WTC11 (cell line): ENCODE measurements around the gene SEBOX. TPM values are rescaled to one million over a fixed set of nuclear protein-coding genes. Genes with fewer than 3 reads are reported as not detected.

Source experiments
- ATAC-seq: fragments of 200-7000 bp; cut with Tn5 transposase; 2 replicates; pipeline ENCODE4 v1.10.0; 2021; ENCODE audit warnings: mild to moderate bottlenecking, moderate library complexity
- CTCF ChIA-PET: fragments of 300-600 bp; sonication (Branson Sonifier 250); formaldehyde crosslinking; loops from one replicate; lab custom pipeline; 2021; ENCODE audit warnings: antibody characterized with exemption; lab: Charles Lee
- POLR2A ChIA-PET: fragments of 350-600 bp; sonication (Branson Sonifier 250); formaldehyde crosslinking; loops from one replicate; lab custom pipeline; 2021; ENCODE audit warnings: antibody characterized with exemption; lab: Charles Lee
- DNase-seq: peaks from one replicate; pipeline ENCODE4 v3.0.0; 2021; ENCODE audit warnings: low spot score
- H3K27ac Mint-ChIP-seq: 2 replicates; pipeline ENCODE4 v1.8.0; 2021; ENCODE audit warnings: mixed read lengths
- H3K27me3 Mint-ChIP-seq: 2 replicates; pipeline ENCODE4 v1.8.0; 2021; ENCODE audit warnings: low read depth, mild to moderate bottlenecking, moderate library complexity, mixed read lengths
- H3K36me3 Mint-ChIP-seq: 2 replicates; pipeline ENCODE4 v1.8.0; 2021; ENCODE audit warnings: mixed read lengths
- H3K4me1 Mint-ChIP-seq: 2 replicates; pipeline ENCODE4 v1.8.0; 2022; ENCODE audit warnings: mixed read lengths
- H3K4me3 Mint-ChIP-seq: 2 replicates; pipeline ENCODE4 v1.8.0; 2021; ENCODE audit warnings: mild to moderate bottlenecking, moderate library complexity, mixed read lengths
- H3K9me3 Mint-ChIP-seq: 2 replicates; pipeline ENCODE4 v1.8.0; 2021; ENCODE audit warnings: mixed read lengths
- ARID4B ChIP-seq: sonication (generic); formaldehyde crosslinking; IDR thresholded peaks from 2 replicates; pipeline ENCODE4 v1.8.0; 2023; ENCODE audit warnings: missing genetic modification reagents, mild to moderate bottlenecking, borderline replicate concordance
- ATF1 ChIP-seq: sonication (generic); formaldehyde crosslinking; IDR thresholded peaks from 2 replicates; pipeline ENCODE4 v1.8.1; 2023; ENCODE audit warnings: mild to moderate bottlenecking, moderate library complexity, missing genetic modification reagents
- ATF2 ChIP-seq: sonication (generic); formaldehyde crosslinking; IDR thresholded peaks from 2 replicates; pipeline ENCODE4 v1.8.1; 2022; ENCODE audit warnings: low read depth, missing genetic modification reagents, borderline replicate concordance
- ATF3 ChIP-seq: sonication (generic); formaldehyde crosslinking; conservative IDR thresholded peaks from 2 replicates; pipeline ENCODE4 v1.8.1; 2022; ENCODE audit warnings: mild to moderate bottlenecking, missing genetic modification reagents
- CREM ChIP-seq: sonication (generic); formaldehyde crosslinking; IDR thresholded peaks from 2 replicates; pipeline ENCODE4 v1.8.1; 2022; ENCODE audit warnings: mild to moderate bottlenecking, missing genetic modification reagents, moderate library complexity
- ESRRA ChIP-seq: sonication (generic); formaldehyde crosslinking; IDR thresholded peaks from 2 replicates; pipeline ENCODE4 v1.8.1; 2022; ENCODE audit warnings: mild to moderate bottlenecking, missing genetic modification reagents, borderline replicate concordance
- FOXK1 ChIP-seq: sonication (generic); formaldehyde crosslinking; IDR thresholded peaks from 2 replicates; pipeline ENCODE4 v1.8.0; 2022; ENCODE audit warnings: mild to moderate bottlenecking, moderate library complexity, missing genetic modification reagents
- GRHL2 ChIP-seq: fragments of 250-450 bp; sonication (Bioruptor Pico); IDR thresholded peaks from 2 replicates; pipeline ENCODE4 v1.8.0; 2022; ENCODE audit warnings: mild to moderate bottlenecking, moderate library complexity; ENCODE audit not compliant: insufficient replicate concordance, severe bottlenecking
- MYBL2 ChIP-seq: sonication (generic); formaldehyde crosslinking; IDR thresholded peaks from 2 replicates; pipeline ENCODE4 v1.8.1; 2023; ENCODE audit warnings: mild to moderate bottlenecking, moderate library complexity, missing genetic modification reagents
- NFE2L1 ChIP-seq: sonication (generic); formaldehyde crosslinking; IDR thresholded peaks from 2 replicates; pipeline ENCODE4 v1.8.1; 2023; ENCODE audit warnings: missing genetic modification reagents
- OVOL2 ChIP-seq: fragments of 250-450 bp; sonication (Bioruptor Pico); IDR thresholded peaks from 2 replicates; pipeline ENCODE4 v1.9.0; 2021; ENCODE audit warnings: mild to moderate bottlenecking, borderline replicate concordance
- PRRX2 ChIP-seq: fragments of 250-450 bp; sonication (Bioruptor Pico); IDR thresholded peaks from 2 replicates; pipeline ENCODE4 v1.8.0; 2021; ENCODE audit warnings: mild to moderate bottlenecking
- SOX15 ChIP-seq: fragments of 250-450 bp; sonication (Bioruptor Pico); IDR thresholded peaks from 2 replicates; pipeline ENCODE4 v1.9.0; 2021; ENCODE audit warnings: mild to moderate bottlenecking
- SP1 ChIP-seq: sonication (generic); formaldehyde crosslinking; conservative IDR thresholded peaks from 2 replicates; pipeline ENCODE4 v1.8.1; 2022; ENCODE audit warnings: missing genetic modification reagents
- TP53 ChIP-seq: sonication (generic); formaldehyde crosslinking; IDR thresholded peaks from 2 replicates; pipeline ENCODE4 v1.8.1; 2023; ENCODE audit warnings: mild to moderate bottlenecking, missing genetic modification reagents
- USF2 ChIP-seq: sonication (generic); formaldehyde crosslinking; IDR thresholded peaks from 2 replicates; pipeline ENCODE4 v1.8.1; 2023; ENCODE audit warnings: mild to moderate bottlenecking, missing genetic modification reagents, moderate library complexity
- ZBTB21 ChIP-seq: sonication (generic); formaldehyde crosslinking; IDR thresholded peaks from 2 replicates; pipeline ENCODE4 v1.8.1; 2023; ENCODE audit warnings: mild to moderate bottlenecking, missing genetic modification reagents, borderline replicate concordance
- ZBTB43 ChIP-seq: sonication (generic); formaldehyde crosslinking; IDR thresholded peaks from 2 replicates; pipeline ENCODE4 v1.8.1; 2023; ENCODE audit warnings: mild to moderate bottlenecking, missing genetic modification reagents
- ZMAT4 ChIP-seq: fragments of 250-450 bp; sonication (Bioruptor Pico); IDR thresholded peaks from 2 replicates; pipeline ENCODE4 v1.9.0; 2021; ENCODE audit warnings: mild to moderate bottlenecking
- ZNF121 ChIP-seq: sonication (generic); formaldehyde crosslinking; IDR thresholded peaks from 2 replicates; pipeline ENCODE4 v1.8.0; 2023; ENCODE audit warnings: missing genetic modification reagents
- ZNF138 ChIP-seq: sonication (generic); formaldehyde crosslinking; conservative IDR thresholded peaks from 2 replicates; pipeline ENCODE4 v1.8.1; 2022; ENCODE audit warnings: mild to moderate bottlenecking, moderate library complexity, missing genetic modification reagents
- ZNF232 ChIP-seq: sonication (generic); formaldehyde crosslinking; IDR thresholded peaks from 2 replicates; pipeline ENCODE4 v1.8.0; 2022; ENCODE audit warnings: mild to moderate bottlenecking, missing genetic modification reagents
- ZNF416 ChIP-seq: fragments of 250-450 bp; sonication (Bioruptor Pico); IDR thresholded peaks from 2 replicates; pipeline ENCODE4 v1.9.0; 2021; ENCODE audit warnings: mild to moderate bottlenecking, inconsistent platforms
- ZSCAN18 ChIP-seq: fragments of 250-450 bp; sonication (Bioruptor Pico); IDR thresholded peaks from 2 replicates; pipeline ENCODE4 v2.1.2; 2022; ENCODE audit warnings: mild to moderate bottlenecking, moderate library complexity
- total RNA-seq: library from RNA; stranded (reverse); gene quantifications from 3 replicates; pipeline ENCODE4 v1.2.3, GENCODE V29; 2021

Gene SEBOX
- total RNA-seq, 1 experiment from 2014 or later, result not detected

- Mint-ChIP-seq H3K27ac (0 out of 2 replicates have a peak overlapping the region, but pooled peaks have one; percentile 25), H3K4me1 (peaks cover 20% of the 10 kb centered on the region), H3K9me3 (no peaks in the 10 kb centered on the region), H3K4me3 (no peak overlapping the region), H3K27me3 (no peaks in the 10 kb centered on the region), H3K36me3 (peaks cover 18% of the 10 kb centered on the region)
- TF ChIP-seq ZNF232 (no peak), ESRRA (CRISPR knock-in tag) (no peak), GRHL2 (CRISPR knock-in tag) (no peak), ATF3 (CRISPR knock-in tag) (no peak), TP53 (no peak), SP1 (CRISPR knock-in tag) (no peak), USF2 (no peak), CREM (CRISPR knock-in tag) (no peak), MYBL2 (CRISPR knock-in tag) (no peak), ZNF138 (CRISPR knock-in tag) (no peak), ATF1 (CRISPR knock-in tag) (no peak), ZBTB21 (no peak), ZBTB43 (CRISPR knock-in tag) (no peak), FOXK1 (CRISPR knock-in tag) (no peak)
- ChIA-PET CTCF (no interaction called here), POLR2A (no interaction called here)
- ATAC-seq, result no peak
- DNase-seq, result no peak
Observed at GRCh38 chr17:28338056-28338768, 26.8 kb downstream of the SEBOX start.

- ChIA-PET CTCF (interaction anchor here (0.7 to 3.6 kb wide), 16 partner anchors 10 to 617 kb away, joined by 3 to 26 read pairs (median 10); partner anchors contain the start of genes BLTP2, LYRM9, POLDIP2 and SARM1), POLR2A (interaction anchor here (0.6 to 2.5 kb wide), 10 partner anchors 7 to 311 kb away, joined by 3 to 17 read pairs (median 4); partner anchors contain the start of genes POLDIP2 and TMEM97)
- Mint-ChIP-seq H3K9me3 (no peaks in the 10 kb centered on the region), H3K36me3 (peaks cover 7% of the 10 kb centered on the region; the same call in 1 of the 2 replicates), H3K27ac (peak overlapping the region; percentile 99), H3K4me1 (peaks cover 20% of the 10 kb centered on the region), H3K27me3 (no peaks in the 10 kb centered on the region), H3K4me3 (peak overlapping the region; percentile 99)
- DNase-seq, result peak; percentile 68
- peak; percentile 11 for ATAC-seq
- TF ChIP-seq ZNF416 (CRISPR knock-in tag) (no peak), ARID4B (CRISPR knock-in tag) (no peak), ZBTB21 (no peak), ATF1 (CRISPR knock-in tag) (no peak), NFE2L1 (CRISPR knock-in tag) (no peak), SOX15 (no peak), ZNF121 (CRISPR knock-in tag) (no peak), ATF2 (no peak), OVOL2 (no peak), ZSCAN18 (CRISPR knock-in tag) (no peak), PRRX2 (CRISPR knock-in tag) (no peak), ZMAT4 (CRISPR knock-in tag) (no peak)
Observed at GRCh38 chr17:28335959-28336871, 28.8 kb downstream of the SEBOX start.
